MCF 10A (cell line): Measurements from ENCODE around the gene SND1. TPM values are rescaled to one million over a fixed set of nuclear protein-coding genes. Genes with fewer than 3 reads are reported as not detected.

ENCODE experiments used
- BruUV-seq: library from RNA; stranded (reverse); fragments of 400-500 nt; replicated peaks from 2 replicates; lab custom pipeline; 2021; lab: Mats Ljungman, UMichigan
- CTCF ChIA-PET: fragments of 300-600 bp; sonication (Branson Sonifier 250); formaldehyde crosslinking; extraction: SDS; loops from one replicate; lab custom pipeline; 2021; ENCODE audit warnings: antibody characterized with exemption, inconsistent platforms; lab: Yijun Ruan, JAX
- POLR2A ChIA-PET: fragments of 300-600, 350-650 bp; sonication (Branson Sonifier 250); formaldehyde crosslinking; extraction: SDS; loops from one replicate; lab custom pipeline; 2020; ENCODE audit warnings: antibody characterized with exemption, inconsistent platforms; lab: Yijun Ruan, JAX
- DNase-seq: peaks from one replicate; pipeline ENCODE4 v3.0.0-alpha.2; 2018; ENCODE audit not compliant: unreplicated experiment
- H3K27ac Mint-ChIP-seq: one replicate; pipeline ENCODE4 v1.8.0; 2022; ENCODE audit warnings: mild to moderate bottlenecking, low read depth, mixed read lengths; ENCODE audit not compliant: unreplicated experiment
- H3K27me3 Mint-ChIP-seq: one replicate; pipeline ENCODE4 v1.8.0; 2022; ENCODE audit warnings: mixed read lengths; ENCODE audit not compliant: insufficient read depth, unreplicated experiment
- H3K36me3 Mint-ChIP-seq: one replicate; pipeline ENCODE4 v1.8.0; 2022; ENCODE audit warnings: mild to moderate bottlenecking, moderate library complexity, mixed read lengths; ENCODE audit not compliant: insufficient read depth, unreplicated experiment
- H3K4me1 Mint-ChIP-seq: one replicate; pipeline ENCODE4 v1.8.0; 2022; ENCODE audit warnings: mixed read lengths; ENCODE audit not compliant: insufficient read depth, unreplicated experiment
- H3K4me3 Mint-ChIP-seq: one replicate; pipeline ENCODE4 v1.8.0; 2022; ENCODE audit warnings: mild to moderate bottlenecking, moderate library complexity, mixed read lengths; ENCODE audit not compliant: unreplicated experiment
- H3K9me3 Mint-ChIP-seq: one replicate; pipeline ENCODE4 v1.8.0; 2022; ENCODE audit warnings: mixed read lengths; ENCODE audit not compliant: unreplicated experiment
- intact Hi-C: fragments of 100-400 bp; cut with micrococcal nuclease; formaldehyde crosslinking; loops from 2 replicates; pipeline ENCODE4 v1.14.1; 2022
- total RNA-seq: library from RNA; stranded (reverse); gene quantifications from 2 replicates; pipeline ENCODE4 v1.2.3, GENCODE V29; 2022
- TF ChIP-seq, protein P1 (sequence below): fragments of 200-600 bp; IDR thresholded peaks from one replicate; pipeline ENCODE4 v1.8.0; 2022; ENCODE audit warnings: antibody characterized with exemption, mild to moderate bottlenecking; ENCODE audit not compliant: unreplicated experiment

Gene SND1
- total RNA-seq, 1 experiment from 2014 or later, result 297 TPM

DNA sequence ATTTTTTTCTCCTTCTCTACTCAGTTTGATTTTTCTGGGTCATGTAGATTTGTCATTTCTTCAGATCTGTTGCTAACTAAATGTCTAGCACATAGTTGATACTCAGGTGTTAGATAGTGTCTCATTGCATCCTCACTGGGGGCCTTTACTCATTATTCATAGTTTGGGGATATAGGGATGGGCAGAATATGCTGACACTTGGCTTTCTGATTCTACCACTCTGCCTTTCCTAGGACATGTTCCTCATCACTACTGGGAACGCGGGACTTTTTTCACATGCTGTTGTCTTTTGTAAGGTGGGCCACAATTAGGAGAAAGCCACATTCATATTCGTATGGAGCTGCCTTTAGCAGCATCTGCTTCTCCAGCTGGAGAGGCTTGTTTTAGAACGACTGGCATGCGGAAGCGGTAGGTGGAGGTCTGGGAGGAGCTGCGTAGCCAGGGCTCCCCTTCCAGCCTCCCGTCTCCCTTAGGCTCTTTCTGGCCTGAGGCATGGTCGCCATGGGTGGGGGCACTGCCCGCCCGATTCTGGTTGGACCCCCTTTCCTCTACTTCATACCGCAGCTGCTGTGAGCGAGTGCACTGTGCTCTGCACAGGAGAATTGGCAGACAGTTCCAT lies 78.8 kb downstream of the SND1 start:
- no TSS peak for BruUV-seq
- no peaks in the 10 kb centered on the region for H3K9me3 Mint-ChIP-seq
- DNase-seq, result no peak
- no peaks in the 10 kb centered on the region for H3K4me1 Mint-ChIP-seq
- H3K27me3 Mint-ChIP-seq, result no peaks in the 10 kb centered on the region
- no peak overlapping the region for H3K4me3 Mint-ChIP-seq
- ChIA-PET CTCF (interaction anchor here (0.6 to 1.3 kb wide), 4 partner anchors 21 to 536 kb away, joined by 3 to 5 read pairs (median 4); no protein-coding TSS in a partner anchor), POLR2A (no interaction called here)
- intact Hi-C loops, result no loop called here
- TF ChIP-seq, protein P1, sequence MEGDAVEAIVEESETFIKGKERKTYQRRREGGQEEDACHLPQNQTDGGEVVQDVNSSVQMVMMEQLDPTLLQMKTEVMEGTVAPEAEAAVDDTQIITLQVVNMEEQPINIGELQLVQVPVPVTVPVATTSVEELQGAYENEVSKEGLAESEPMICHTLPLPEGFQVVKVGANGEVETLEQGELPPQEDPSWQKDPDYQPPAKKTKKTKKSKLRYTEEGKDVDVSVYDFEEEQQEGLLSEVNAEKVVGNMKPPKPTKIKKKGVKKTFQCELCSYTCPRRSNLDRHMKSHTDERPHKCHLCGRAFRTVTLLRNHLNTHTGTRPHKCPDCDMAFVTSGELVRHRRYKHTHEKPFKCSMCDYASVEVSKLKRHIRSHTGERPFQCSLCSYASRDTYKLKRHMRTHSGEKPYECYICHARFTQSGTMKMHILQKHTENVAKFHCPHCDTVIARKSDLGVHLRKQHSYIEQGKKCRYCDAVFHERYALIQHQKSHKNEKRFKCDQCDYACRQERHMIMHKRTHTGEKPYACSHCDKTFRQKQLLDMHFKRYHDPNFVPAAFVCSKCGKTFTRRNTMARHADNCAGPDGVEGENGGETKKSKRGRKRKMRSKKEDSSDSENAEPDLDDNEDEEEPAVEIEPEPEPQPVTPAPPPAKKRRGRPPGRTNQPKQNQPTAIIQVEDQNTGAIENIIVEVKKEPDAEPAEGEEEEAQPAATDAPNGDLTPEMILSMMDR, result no peak
- peaks cover 57% of the 10 kb centered on the region for H3K36me3 Mint-ChIP-seq
- H3K27ac Mint-ChIP-seq, result no peak overlapping the region

- H3K27ac Mint-ChIP-seq, result no peak overlapping the region
- intact Hi-C loops, result no loop called here
- no peak overlapping the region for H3K4me3 Mint-ChIP-seq
- TF ChIP-seq, protein P1, result no peak
- ChIA-PET CTCF (interaction anchor here (0.5 to 1.3 kb wide), 5 partner anchors 22 to 536 kb away, joined by 3 to 5 read pairs (median 3); no protein-coding TSS in a partner anchor), POLR2A (no interaction called here)
- H3K36me3 Mint-ChIP-seq, result peaks cover 56% of the 10 kb centered on the region
- no peaks in the 10 kb centered on the region for H3K9me3 Mint-ChIP-seq
- DNase-seq, result no peak
- no peaks in the 10 kb centered on the region for H3K4me1 Mint-ChIP-seq
- BruUV-seq, result no TSS peak
- H3K27me3 Mint-ChIP-seq, result no peaks in the 10 kb centered on the region
Observed at GRCh38 chr7:127731431-127732080, 79.6 kb downstream of the SND1 start.

GRCh38 chr7:127732306-127732705 lies 80.3 kb downstream of the SND1 start:
- intact Hi-C loops, result no loop called here
- BruUV-seq, result no TSS peak
- TF ChIP-seq, protein P1, result no peak
- Mint-ChIP-seq H3K4me1 (no peaks in the 10 kb centered on the region), H3K27ac (no peak overlapping the region), H3K9me3 (no peaks in the 10 kb centered on the region), H3K4me3 (no peak overlapping the region), H3K27me3 (no peaks in the 10 kb centered on the region), H3K36me3 (peaks cover 54% of the 10 kb centered on the region)
- ChIA-PET CTCF (interaction anchor here (1.1 kb wide), 1 partner anchor 24 kb away, joined by 3 read pairs; no protein-coding TSS in a partner anchor), POLR2A (no interaction called here)
- no peak for DNase-seq

DNA sequence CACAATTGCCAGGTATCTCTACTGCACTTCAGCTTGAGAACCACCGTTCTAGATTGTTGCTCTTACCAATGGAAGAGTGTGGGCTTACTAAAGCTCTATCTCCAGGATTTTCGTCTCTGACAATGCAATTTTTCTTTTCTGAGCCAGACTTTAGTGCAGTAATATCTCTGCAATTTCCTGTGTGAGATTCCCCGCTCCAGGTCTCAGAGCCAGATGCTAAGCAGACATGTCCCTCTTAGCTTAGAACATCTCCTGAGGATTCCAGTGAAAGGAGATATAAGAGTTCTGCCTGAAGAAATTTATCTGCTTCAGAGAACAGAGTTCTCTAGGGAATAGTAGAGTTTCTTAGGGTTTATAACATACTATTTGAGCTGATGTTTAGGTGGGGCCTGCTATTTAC lies 82.0 kb downstream of the SND1 start:
- intact Hi-C loops, result no loop called here
- no peak overlapping the region for H3K4me3 Mint-ChIP-seq
- H3K36me3 Mint-ChIP-seq, result peaks cover 59% of the 10 kb centered on the region
- H3K27me3 Mint-ChIP-seq, result no peaks in the 10 kb centered on the region
- BruUV-seq, result no TSS peak
- TF ChIP-seq, protein P1, result no peak
- POLR2A ChIA-PET, result interaction anchor here (1.4 kb wide), 1 partner anchor 22 kb away, joined by 5 read pairs; no protein-coding TSS in a partner anchor
- H3K4me1 Mint-ChIP-seq, result no peaks in the 10 kb centered on the region
- H3K27ac Mint-ChIP-seq, result no peak overlapping the region
- no peaks in the 10 kb centered on the region for H3K9me3 Mint-ChIP-seq
- CTCF ChIA-PET, result interaction anchor here (1.1 to 1.7 kb wide), 4 partner anchors 68 to 482 kb away, joined by 3 to 11 read pairs (median 4); no protein-coding TSS in a partner anchor
- no peak for DNase-seq
